GM18868 (cell line): ENCODE measurements around the gene CIP2A.
A peak's percentile ranks its signal among the peaks of the same experiment; 100 is the strongest.

Experiments used
- ATAC-seq: cut with Tn5 transposase; IDR thresholded peaks from one replicate; pipeline ENCODE4 v1.9.1; 2021; ENCODE audit warnings: mild to moderate bottlenecking, moderate library complexity; ENCODE audit not compliant: unreplicated experiment

Gene CIP2A

DNA sequence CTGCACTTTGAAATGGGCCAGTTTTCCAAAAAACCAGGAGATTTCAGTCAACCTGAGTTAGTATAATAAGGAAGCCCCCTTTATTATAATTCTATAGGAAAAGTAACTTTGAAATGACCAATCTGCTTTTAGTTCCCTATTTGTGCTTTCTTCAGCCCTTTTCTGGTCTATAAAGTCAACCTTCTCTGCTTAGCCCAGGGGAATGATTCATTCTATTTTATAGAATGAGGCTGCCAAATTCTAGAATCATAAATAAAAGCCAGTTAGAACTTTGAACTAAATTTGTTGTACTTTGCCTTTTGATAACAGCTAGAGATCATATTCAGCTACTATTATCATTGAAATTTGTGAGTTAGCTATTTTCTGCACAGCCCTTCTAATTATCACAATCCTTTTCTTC lies 24.7 kb downstream of the CIP2A start:
- ATAC-seq, result no peak

DNA sequence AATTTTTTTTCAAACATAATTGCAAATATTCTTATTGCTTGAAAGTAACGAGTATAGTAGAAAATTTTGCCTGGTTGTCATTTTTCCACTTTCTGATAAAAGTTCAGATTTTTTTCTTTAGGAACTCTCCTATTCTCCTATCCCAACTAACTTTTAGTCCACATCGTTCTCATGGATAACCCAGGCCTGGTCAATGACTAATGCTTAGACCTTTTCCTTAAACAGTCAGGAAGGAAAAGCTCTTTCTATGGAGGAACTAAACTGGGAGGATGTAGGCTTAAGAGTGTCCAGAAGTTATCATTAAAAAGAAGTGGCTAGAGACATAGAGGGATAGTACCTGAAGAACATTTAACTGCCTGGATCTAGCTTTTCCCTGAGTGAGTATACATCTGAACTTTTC lies 26.7 kb downstream of the CIP2A start:
- no peak for ATAC-seq

DNA sequence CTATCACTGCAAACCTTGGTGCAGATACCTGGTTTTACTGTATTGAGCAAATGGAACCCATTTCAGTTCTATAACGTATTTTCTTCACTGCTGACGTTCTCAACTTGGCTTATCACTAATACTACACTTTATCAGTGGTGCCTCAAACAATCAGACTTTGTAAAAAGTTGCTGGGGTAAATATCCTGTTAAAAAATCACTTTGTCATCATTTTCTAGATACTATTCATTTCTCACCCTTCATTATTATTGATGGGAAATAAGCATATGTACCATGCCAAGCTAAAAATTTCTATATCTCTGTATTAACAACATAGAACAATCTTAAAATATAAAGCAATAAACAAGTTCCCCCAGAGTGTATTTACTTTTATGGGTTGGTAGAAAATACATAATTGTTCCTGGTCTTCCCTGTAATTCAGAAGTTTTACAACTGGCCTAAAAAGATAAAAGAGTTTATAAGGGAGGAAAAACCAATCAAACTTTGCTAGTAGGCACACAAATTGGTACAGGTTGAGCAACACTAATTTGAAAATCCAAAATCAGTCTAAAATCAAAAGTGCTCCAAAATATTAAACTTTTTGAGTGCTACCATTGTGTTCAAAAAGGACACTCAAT lies 33.2 kb downstream of the CIP2A start:
- ATAC-seq, result no peak

DNA sequence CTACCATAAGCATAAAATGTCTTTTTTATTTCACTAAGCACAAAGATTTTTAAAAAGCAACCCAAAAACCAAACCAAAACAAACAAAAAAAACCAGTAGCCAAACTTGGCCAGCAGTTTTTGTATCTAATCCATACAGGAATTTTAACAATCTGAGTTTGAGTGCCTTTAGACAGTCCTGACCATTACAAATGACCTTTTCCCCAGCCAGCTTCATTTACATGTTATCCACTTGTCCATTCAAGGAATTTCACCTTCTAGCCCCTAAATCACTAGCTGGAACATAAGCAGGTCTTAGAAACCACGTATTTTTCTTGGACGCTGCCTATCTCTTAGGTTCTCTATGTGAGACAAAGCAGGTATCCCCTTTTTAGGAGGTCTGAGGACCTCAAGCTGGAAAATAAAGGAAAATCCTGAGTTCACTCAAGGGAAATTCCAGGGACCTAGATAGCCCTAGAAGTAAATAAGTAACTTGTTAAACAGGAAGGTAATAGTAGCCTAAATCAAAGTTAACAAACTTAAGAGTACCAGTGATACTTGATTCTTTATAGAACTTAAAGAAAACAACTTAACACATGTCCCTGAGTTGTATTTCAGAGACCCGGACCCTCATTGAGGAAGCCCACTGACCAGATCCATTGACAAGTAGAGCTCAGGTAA lies 34.2 kb downstream of the CIP2A start:
- no peak for ATAC-seq

DNA sequence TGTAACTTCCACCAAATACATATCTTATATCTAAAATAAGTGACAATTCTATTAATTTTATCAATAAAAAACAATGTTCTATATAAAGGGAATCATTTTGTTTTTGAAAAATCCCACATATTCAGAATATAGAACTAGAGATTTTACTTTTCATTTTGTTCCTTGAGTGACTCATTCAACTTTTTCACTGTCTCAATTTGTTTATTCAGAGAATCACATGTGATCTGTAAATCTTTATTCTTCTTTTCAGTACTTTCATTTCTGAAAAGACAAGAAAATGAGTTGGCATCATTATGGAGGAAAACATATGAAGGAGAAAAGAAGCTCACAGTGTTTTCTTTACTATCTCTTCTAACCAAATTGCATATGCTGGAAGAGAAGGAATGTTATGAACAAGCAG lies 35.0 kb downstream of the CIP2A start:
- no peak for ATAC-seq

DNA sequence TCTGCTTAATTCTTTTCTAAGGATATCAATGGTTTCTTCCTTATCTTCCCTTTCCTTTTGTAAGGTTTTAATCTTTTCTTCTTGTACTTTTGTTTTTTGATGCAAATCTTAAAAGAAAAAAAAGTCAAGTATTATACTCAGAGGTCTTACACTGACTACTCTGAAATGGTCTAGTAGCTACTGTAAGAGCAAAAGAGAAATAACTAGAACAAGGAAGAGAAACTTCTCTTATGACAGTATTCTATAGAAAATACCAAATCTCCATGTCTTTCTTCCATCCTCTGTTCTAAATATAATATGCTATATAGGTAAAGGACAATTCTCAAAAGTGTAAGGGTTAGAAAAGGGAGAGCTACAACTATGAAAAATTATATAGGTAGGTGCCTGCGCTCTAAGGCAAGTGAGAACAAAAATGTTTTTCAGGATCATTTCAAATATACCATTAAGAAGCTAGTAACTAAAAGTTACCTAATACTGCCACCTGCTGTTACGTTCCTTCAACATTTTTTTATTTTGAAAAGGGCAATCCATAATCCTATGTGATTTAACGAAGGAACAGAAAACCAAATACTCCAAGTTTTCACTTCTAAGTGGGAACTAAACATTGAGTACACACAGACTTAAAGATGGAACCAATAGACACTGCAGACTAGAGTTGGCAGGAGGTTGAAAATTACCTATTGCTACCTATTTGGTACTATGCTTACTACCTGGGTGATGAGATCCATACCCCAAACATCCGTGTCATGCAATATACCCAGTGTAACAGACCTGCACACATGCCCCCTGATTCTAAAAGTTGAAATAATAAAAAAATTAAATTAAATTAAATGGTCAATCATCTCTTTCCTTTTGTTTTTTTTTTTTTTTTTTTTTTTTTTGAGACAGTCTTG lies 36.7 kb downstream of the CIP2A start:
- peak; percentile 76 for ATAC-seq

DNA sequence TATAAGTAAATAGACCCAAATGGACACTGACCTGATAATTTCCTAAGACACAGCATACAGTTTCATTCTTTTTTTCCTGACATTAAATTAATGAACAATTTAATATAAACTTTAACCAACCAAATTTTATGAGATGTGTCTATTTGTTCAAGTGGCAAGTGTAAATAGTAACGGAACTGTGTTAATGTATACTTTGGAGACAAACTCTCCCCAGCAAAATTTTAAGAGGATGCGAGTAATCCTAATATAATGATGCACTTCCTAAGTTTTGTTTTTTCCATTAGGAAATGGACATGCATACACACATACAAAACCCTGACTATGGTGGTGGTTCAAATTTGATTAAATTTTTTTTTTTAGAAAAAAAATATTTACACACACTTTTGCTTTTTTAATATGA lies 40.4 kb downstream of the CIP2A start:
- ATAC-seq, result no peak

DNA sequence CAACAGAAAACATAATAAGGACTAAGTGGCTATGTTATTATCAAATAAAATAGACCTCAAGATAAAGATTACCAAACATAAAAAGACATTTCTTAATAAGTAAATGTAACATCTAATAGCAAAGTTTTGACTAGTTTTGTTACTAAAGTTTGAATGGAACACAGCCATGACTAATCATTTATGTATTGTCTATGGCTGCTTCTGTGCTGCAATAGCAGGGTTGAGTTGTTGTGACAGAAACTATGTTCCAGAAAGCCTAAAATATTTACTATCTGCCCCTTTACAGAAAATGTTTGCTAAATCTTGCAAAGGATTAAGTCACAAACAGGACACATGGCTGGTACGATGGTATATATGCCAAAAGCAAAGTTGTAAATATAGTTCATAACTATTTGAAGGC lies 40.9 kb downstream of the CIP2A start:
- no peak for ATAC-seq

DNA sequence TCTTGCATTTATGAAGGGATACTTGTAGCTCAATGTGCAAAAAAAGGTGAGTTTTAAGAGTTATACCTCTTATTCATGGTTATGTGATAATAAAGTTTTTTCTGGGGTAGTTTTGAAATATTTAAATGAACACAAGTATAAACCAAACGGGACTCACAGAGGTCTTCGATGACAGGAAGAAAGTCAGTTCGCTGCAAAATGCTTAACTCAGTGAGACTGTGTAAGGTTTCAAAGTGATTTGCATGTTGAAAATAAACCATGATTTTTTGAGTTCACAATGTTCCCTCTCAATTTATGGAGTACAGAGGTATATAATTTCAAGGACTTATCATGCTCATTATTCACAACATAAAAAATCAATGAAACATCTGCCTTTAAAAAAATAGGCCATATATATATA lies 42.5 kb downstream of the CIP2A start:
- no peak for ATAC-seq

DNA sequence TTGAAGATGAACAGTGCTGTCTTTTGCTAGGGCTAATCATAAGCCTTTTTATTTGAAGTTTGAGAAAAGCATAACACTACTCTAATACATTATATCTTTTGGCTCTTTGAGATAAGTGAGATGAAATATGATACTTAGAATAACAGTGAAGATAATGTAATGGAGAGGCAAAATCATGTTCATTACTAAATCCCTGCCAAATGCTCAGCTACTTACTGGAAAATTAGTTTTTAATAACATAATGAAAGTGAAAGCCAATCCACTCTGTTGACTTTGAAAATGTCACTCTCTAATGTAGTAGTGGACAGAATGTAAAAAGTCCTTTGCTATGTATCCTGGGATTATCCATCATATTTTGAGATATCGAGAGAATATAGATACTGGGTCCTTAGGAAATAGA lies 43.0 kb downstream of the CIP2A start:
- no peak for ATAC-seq

DNA sequence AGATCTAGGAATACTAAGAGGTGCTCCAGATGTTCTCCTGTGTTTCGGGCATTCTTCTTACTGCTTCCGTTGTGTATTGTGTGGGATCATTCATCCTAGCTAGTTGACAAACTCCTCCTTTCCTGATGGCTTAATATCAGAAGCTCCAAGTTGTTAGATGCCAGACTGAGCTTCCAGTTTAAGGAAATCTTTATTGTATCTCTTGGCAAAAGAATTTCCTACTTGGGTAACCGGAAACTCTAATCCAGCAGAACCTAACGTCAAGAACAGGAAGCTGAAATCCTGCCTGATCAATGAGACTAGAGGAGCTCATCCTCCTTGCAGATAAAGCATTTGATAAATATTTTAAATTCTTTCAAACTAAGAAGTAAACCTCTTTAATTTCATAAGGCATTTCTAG lies 51.2 kb downstream of the CIP2A start:
- no peak for ATAC-seq

DNA sequence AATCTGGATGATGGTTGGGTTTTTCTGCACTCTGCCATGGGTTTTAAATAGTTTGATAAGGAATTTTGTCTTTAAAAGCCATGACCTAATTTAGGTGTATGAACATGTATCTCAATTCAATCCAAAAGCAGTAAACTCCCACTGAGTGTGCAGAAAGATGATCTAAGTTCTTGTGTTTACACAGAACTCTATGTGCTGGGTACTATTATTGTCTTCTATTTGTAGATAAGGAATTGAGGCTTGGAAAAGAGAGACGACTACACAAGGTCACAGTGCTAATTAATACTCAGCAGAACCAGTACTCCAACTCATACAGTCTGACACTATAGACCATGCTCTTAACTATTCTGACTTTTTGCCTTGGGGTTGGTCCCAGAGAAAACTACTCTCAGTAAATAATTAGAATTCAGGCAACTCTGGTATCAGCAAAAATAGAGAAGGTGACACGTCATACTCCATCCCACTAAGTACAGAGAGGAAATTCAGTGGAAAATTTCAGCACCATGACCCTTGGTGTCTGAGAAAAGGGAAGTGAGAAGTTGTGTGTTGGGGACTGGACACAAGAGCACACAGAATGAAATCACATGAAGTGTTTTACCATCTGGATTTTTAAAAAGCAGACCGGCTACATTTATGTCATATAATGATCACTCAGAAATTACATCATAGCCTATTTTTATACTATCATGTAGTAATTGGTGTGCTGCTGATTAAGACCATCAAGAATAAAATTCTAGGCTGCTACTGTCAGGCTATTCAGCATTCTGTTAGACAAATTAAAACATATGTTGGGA lies 60.6 kb downstream of the CIP2A start:
- ATAC-seq, result peak; percentile 92

DNA sequence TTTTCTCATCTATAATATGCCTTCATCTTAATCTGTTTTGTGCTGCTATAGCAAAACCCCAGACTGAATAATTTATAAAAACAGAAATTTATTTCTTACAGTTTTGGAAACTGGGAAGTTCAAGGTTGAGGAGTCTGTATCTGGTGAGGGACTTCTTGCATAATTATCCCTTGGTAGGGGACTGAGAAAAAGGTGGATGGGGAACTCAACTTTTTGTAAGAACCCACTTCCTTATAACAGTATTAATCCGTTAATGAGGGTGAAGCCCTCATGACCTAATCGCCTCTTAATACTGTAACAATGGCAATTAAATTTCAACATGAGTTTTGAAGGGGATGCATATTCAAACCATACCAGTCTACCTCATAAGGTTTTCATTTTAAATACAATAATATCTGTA lies 61.4 kb downstream of the CIP2A start:
- ATAC-seq, result no peak

DNA sequence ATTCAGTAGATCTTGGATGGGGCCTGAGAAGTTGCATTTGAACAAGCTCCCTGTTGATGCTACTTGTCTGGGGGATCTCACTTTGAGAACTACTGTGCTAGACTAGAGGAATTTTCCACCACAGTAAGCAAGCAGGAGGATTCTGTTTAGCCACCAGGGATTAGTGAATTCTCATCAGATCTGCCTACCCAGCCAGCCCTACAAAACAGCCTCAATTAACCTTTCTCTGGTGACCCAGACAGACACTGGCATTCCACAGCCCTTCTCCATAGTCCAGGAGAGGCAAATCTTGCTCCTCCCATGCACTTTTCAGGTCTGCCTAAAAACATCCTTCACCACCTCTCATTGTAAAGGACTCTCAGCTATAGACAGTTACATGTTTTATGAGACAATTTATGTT lies 62.1 kb downstream of the CIP2A start:
- ATAC-seq, result no peak

DNA sequence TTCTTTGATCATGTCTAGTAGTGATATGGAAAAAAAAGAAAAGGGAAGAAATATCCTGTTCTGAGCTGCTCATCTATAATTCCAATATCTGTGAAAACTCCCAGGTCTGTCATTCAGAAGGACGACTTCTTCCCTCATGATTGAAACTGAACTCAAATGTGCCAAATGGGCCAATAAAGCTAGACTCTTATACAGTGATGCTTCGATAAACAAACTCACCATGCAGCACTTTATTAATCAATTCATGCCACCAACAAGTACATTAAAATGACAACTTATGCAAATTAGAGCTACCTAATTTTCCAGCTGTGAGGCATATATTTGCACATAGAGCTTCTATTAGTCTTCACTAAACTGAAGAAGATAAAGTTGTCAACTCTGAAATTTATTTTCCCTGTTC lies 63.3 kb downstream of the CIP2A start:
- ATAC-seq, result no peak

DNA sequence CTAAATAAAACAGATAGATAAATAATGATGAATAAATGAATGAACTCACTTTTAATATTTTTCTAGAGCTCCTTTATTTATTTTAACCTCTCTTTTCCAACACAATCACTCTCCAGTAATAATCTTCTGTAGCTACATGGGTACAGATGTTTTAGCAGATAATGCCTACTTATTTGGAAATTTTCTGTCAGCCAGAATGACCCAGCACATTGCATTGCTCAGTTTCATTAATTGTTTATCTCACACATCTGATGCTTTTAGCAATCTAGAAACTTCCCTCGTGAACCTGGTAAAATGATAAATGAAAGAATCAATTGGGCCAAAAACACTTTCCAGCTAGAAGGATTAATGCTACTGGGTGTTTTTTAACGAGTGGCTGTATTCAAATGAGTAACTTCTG lies 64.0 kb downstream of the CIP2A start:
- ATAC-seq, result no peak

DNA sequence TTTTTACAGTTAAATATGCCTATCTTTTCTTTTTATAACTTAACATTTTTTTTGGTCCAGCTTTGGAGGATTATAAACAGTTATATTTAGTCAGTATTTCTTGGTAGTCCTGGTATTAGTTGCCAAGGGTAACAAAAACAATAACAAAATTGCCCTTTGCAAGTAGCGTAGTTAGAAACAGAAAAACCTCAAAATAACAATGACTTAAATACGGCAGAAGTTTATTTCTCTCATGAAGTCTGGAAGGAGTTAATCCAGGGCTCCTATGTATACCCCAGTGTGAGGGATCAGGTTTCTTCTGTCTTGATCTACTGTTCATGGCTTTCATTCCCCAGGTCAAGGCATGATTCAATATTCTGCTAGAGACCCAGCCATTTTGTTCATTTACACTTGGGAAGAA lies 64.7 kb downstream of the CIP2A start:
- no peak for ATAC-seq

DNA sequence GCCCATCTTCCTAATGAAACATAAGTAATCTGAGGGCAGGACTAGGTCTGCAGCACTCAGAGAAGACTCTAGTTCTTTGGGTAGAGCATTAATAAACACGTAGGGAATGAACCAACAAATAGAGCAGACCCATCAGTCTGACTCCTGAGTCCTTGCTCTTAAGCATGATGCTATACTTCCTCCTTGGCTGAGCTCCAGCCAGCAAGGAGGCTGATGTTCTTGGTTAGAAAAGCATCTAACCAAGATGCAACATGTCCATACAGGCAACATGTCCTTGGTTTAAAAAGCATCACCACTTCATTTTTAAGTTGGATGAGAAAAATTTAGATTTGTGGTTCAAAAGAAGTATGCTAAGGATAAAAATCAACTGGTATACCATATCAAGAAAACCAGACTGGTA lies 70.3 kb downstream of the CIP2A start:
- ATAC-seq, result no peak

DNA sequence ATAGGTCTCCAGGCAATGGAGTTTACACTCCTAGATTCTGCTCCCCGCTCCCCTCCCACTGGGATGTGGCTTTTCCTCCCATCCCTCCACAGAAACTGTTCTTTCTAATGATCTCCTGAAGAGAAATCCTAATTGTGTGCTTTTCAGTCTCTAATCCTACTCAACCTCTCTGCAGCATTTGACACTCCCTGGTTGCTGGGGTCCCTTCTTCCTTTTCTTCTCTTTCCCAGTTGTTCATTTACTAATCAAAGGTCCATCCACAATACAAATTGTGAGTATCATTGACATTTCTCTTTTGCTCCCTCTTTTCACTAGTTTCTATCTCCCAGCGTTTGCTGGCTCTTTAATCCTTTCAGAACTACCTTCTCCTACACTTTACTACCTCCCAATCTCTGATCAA lies 72.4 kb downstream of the CIP2A start:
- ATAC-seq, result no peak

DNA sequence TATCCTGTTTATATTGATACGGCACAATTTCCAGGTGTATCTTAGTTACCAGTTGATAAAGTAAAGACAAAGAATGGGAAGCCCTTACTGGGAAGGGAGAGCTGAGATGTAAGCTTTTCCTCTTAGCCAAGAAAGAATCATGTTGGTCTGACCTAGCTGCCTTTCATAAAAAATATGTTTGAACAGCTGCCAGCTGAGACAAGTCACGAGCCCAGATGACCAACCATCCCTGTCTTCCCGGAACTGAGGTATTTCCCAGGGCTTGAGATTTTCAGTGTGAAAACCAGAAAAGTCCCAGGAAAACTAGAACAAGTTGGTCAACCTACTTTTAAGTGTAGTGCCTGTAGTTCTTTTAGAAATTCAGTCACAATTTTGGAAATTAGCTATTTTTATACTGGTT lies 75.3 kb downstream of the CIP2A start:
- no peak for ATAC-seq

DNA sequence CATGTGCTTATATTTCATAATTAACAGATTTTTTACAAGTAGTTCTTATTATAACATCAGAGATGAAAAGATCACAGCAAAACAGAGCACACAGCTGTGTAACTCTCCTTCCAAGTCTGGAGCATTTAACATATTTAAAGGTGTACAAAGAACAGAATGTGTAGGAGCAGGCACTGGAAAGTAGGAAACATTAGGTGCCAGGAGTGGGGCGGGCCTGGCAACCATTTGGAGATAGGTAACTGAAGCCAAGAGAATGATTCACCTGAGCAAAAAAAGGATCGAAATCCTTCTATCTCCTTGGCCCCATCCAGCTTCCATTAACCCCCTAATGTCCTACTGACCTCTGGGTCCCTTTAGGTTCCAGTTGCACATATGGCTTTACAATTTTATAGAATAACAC lies 76.6 kb downstream of the CIP2A start:
- no peak for ATAC-seq
